HG03095 (cell line): ENCODE data around the gene ADIPOR1.
"Not testable (repeated sequence)": the region's sequence is repeated elsewhere in the genome, so short reads cannot be mapped to it uniquely, and the experiment has no call there.

Experiments
- ATAC-seq: cut with Tn5 transposase; IDR thresholded peaks from one replicate; pipeline ENCODE4 v1.9.1; 2021; ENCODE audit warnings: moderate library complexity; ENCODE audit not compliant: unreplicated experiment

Gene ADIPOR1

GRCh38 chr1:202957733-202958543 lies at the start of gene ADIPOR1:
TSS of gene ADIPOR1 (minus strand) at chr1:202958312. CDS start at chr1:202951070, 7,242 bp downstream.
- peak; percentile 98 for ATAC-seq

- ATAC-seq: peak; percentile 95
These were observed 49.1 kb upstream of the ADIPOR1 start, which contains the start of gene TMEM183A for GRCh38 chr1:203006948-203007871. TSS of gene TMEM183A (plus strand) at chr1:203007374. CDS start at chr1:203007466, 92 bp downstream.

- ATAC-seq: not testable (repeated sequence)
These were observed 47.5 kb upstream of the ADIPOR1 start for GRCh38 chr1:203005395-203006142.

GRCh38 chr1:203002951-203003350 lies 44.8 kb upstream of the ADIPOR1 start:
- ATAC-seq: no peak

GRCh38 chr1:203001986-203002385 lies 43.9 kb upstream of the ADIPOR1 start:
- no peak for ATAC-seq

GRCh38 chr1:203000217-203000944 lies 42.3 kb upstream of the ADIPOR1 start:
- ATAC-seq: no peak

GRCh38 chr1:202998836-202999750 lies 41.0 kb upstream of the ADIPOR1 start:
- no peak for ATAC-seq

- no peak for ATAC-seq
These were observed 36.6 kb upstream of the ADIPOR1 start for GRCh38 chr1:202994756-202995155.

- ATAC-seq: no peak
These were observed 33.0 kb upstream of the ADIPOR1 start for GRCh38 chr1:202991112-202991511.

- no peak for ATAC-seq
These were observed 31.8 kb upstream of the ADIPOR1 start for GRCh38 chr1:202989879-202990278.

GRCh38 chr1:202987922-202988583 lies 29.9 kb upstream of the ADIPOR1 start:
- ATAC-seq: no peak

- ATAC-seq: no peak
These were observed 29.1 kb upstream of the ADIPOR1 start for GRCh38 chr1:202987255-202987654.

- ATAC-seq: not testable (repeated sequence)
These were observed 28.0 kb upstream of the ADIPOR1 start for GRCh38 chr1:202986120-202986519.

GRCh38 chr1:202982715-202983430 lies 24.8 kb upstream of the ADIPOR1 start:
- no peak for ATAC-seq

- ATAC-seq: no peak
These were observed 23.8 kb upstream of the ADIPOR1 start for GRCh38 chr1:202981939-202982338.

- ATAC-seq: no peak
These were observed 21.3 kb upstream of the ADIPOR1 start for GRCh38 chr1:202979459-202979858.

- ATAC-seq: no peak
These were observed 18.5 kb upstream of the ADIPOR1 start for GRCh38 chr1:202976633-202977032.

GRCh38 chr1:202974856-202975255 lies 16.7 kb upstream of the ADIPOR1 start:
- ATAC-seq: no peak
